ENCODE results near the gene ACTR3C.
"Not testable (repeated sequence)": the region's sequence is repeated elsewhere in the genome, so short reads cannot be mapped to it uniquely, and the experiment has no call there.

Gene ACTR3C

GRCh38 chr7:150285849-150286754, 37.2 kb downstream of the ACTR3C start:
- in situ Hi-C loops (cut with HindIII; ENCODE audit: low sequenced_read_pairs) = not testable (repeated sequence)

GRCh38 chr7:150283608-150284007, 39.7 kb downstream of the ACTR3C start:
- in situ Hi-C loops (cut with HindIII; ENCODE audit: low sequenced_read_pairs) = not testable (repeated sequence)

GRCh38 chr7:150283111-150283510, 40.2 kb downstream of the ACTR3C start:
- in situ Hi-C loops (cut with HindIII; ENCODE audit: low sequenced_read_pairs) = not testable (repeated sequence)

- in situ Hi-C loops (cut with HindIII; ENCODE audit: low sequenced_read_pairs) = not testable (repeated sequence)
Measured at GRCh38 chr7:150281681-150282403, 41.5 kb downstream of the ACTR3C start.

GRCh38 chr7:150278383-150278782, 45.0 kb downstream of the ACTR3C start:
- in situ Hi-C loops (cut with HindIII; ENCODE audit: low sequenced_read_pairs) = not testable (repeated sequence)

- in situ Hi-C loops (cut with HindIII; ENCODE audit: low sequenced_read_pairs) = not testable (repeated sequence)
Measured at GRCh38 chr7:150276132-150276695, 47.1 kb downstream of the ACTR3C start.

- in situ Hi-C loops (cut with HindIII; ENCODE audit: low sequenced_read_pairs) = not testable (repeated sequence)
Measured at GRCh38 chr7:150271898-150272297, 51.4 kb downstream of the ACTR3C start.

GRCh38 chr7:150270101-150270824, 53.1 kb downstream of the ACTR3C start:
- in situ Hi-C loops (cut with HindIII; ENCODE audit: low sequenced_read_pairs) = not testable (repeated sequence)

GRCh38 chr7:150268798-150269197, 54.5 kb downstream of the ACTR3C start:
- in situ Hi-C loops (cut with HindIII; ENCODE audit: low sequenced_read_pairs) = not testable (repeated sequence)

- in situ Hi-C loops (cut with HindIII; ENCODE audit: low sequenced_read_pairs) = not testable (repeated sequence)
Measured at GRCh38 chr7:150268287-150268686, 55.1 kb downstream of the ACTR3C start.

GRCh38 chr7:150266953-150267665, 56.2 kb downstream of the ACTR3C start:
- in situ Hi-C loops (cut with HindIII; ENCODE audit: low sequenced_read_pairs) = not testable (repeated sequence)

GRCh38 chr7:150262656-150263055, 60.7 kb downstream of the ACTR3C start:
- in situ Hi-C loops (cut with HindIII; ENCODE audit: low sequenced_read_pairs) = not testable (repeated sequence)

- in situ Hi-C loops (cut with HindIII; ENCODE audit: low sequenced_read_pairs) = not testable (repeated sequence)
Measured at GRCh38 chr7:150247745-150248144, 75.6 kb downstream of the ACTR3C start.

- in situ Hi-C loops (cut with HindIII; ENCODE audit: low sequenced_read_pairs) = not testable (repeated sequence)
Measured at GRCh38 chr7:150245208-150245607, 78.1 kb downstream of the ACTR3C start.

- in situ Hi-C loops (cut with HindIII; ENCODE audit: low sequenced_read_pairs) = not testable (repeated sequence)
Measured at GRCh38 chr7:150242935-150243334, 80.4 kb downstream of the ACTR3C start.

GRCh38 chr7:150225444-150225843, 97.9 kb downstream of the ACTR3C start:
- in situ Hi-C loops (cut with HindIII; ENCODE audit: low sequenced_read_pairs) = not testable (repeated sequence)

GRCh38 chr7:150222083-150222972, 101.0 kb downstream of the ACTR3C start:
- in situ Hi-C loops (cut with HindIII; ENCODE audit: low sequenced_read_pairs) = not testable (repeated sequence)

GRCh38 chr7:150220673-150221181, 102.6 kb downstream of the ACTR3C start:
- in situ Hi-C loops (cut with HindIII; ENCODE audit: low sequenced_read_pairs) = not testable (repeated sequence)

Data from DLD1 (cell line).